A673 (cell line): ENCODE results near the gene CCDC88C. TPM values are rescaled to one million over a fixed set of nuclear protein-coding genes. Genes with fewer than 3 reads are reported as not detected.
A peak's percentile ranks its signal among the peaks of the same experiment; 100 is the strongest.

Source experiments
- BruUV-seq: library from RNA; stranded (reverse); fragments of 400-500 nt; replicated peaks from 2 replicates; lab custom pipeline; 2021; lab: Mats Ljungman, UMichigan
- CTCF ChIA-PET: fragments of 300-600 bp; sonication (Branson Sonifier 250); formaldehyde crosslinking; loops from one replicate; lab custom pipeline; 2022; ENCODE audit warnings: antibody characterized with exemption; lab: Charles Lee
- POLR2A ChIA-PET: fragments of 300-600 bp; sonication (Branson Sonifier 250); formaldehyde crosslinking; loops from one replicate; lab custom pipeline; 2022; ENCODE audit warnings: antibody characterized with exemption; ENCODE audit not compliant: low non-redundant PET; lab: Charles Lee
- DNase-seq: peaks from one replicate; pipeline ENCODE4 v3.0.0-alpha.2; 2015; ENCODE audit warnings: low spot score
- H3K27ac ChIP-seq: fragments of 200-600 bp; sonication (generic); 2 replicates; pipeline ENCODE4 v1.5.1; 2016; ENCODE audit warnings: mixed run types, low read depth, mild to moderate bottlenecking, mixed read lengths, antibody characterized with exemption, low read length; ENCODE audit not compliant: poor library complexity, severe bottlenecking
- H3K27me3 ChIP-seq: fragments of 200-600 bp; sonication (generic); replicated peaks from 2 replicates; pipeline ENCODE4 v1.6.1; 2017; ENCODE audit warnings: mixed run types, low read depth, mild to moderate bottlenecking, mixed read lengths, antibody characterized with exemption, low read length; ENCODE audit not compliant: insufficient read depth, poor library complexity
- H3K36me3 ChIP-seq: fragments of 200-600 bp; sonication (generic); 2 replicates; pipeline ENCODE4 v1.6.1; 2016; ENCODE audit warnings: mixed run types, mild to moderate bottlenecking, mixed read lengths, antibody characterized with exemption, low read length; ENCODE audit not compliant: insufficient read depth, poor library complexity, severe bottlenecking
- H3K4me1 ChIP-seq: fragments of 200-600 bp; sonication (generic); 2 replicates; pipeline ENCODE4 v1.6.1; 2017; ENCODE audit warnings: mixed run types, mild to moderate bottlenecking, mixed read lengths, antibody characterized with exemption, low read length; ENCODE audit not compliant: insufficient read depth, poor library complexity, severe bottlenecking
- H3K4me3 ChIP-seq: fragments of 200-600 bp; sonication (generic); 2 replicates; pipeline ENCODE4 v1.5.1; 2016; ENCODE audit warnings: low read depth, mixed run types, mild to moderate bottlenecking, mixed read lengths, low read length; ENCODE audit not compliant: poor library complexity, severe bottlenecking
- H3K9me3 ChIP-seq: fragments of 200-600 bp; sonication (generic); 2 replicates; pipeline ENCODE4 v1.6.1; 2016; ENCODE audit warnings: mixed run types, low read depth, mild to moderate bottlenecking, mixed read lengths, antibody characterized with exemption, low read length; ENCODE audit not compliant: poor library complexity, severe bottlenecking
- CTCF ChIP-seq: fragments of 300-800, 200-600 bp; sonication (generic); conservative IDR thresholded peaks from 2 replicates; pipeline ENCODE4 v1.5.1; 2017; ENCODE audit warnings: low read depth, mild to moderate bottlenecking, antibody characterized with exemption, low read length, moderate library complexity, mixed read lengths
- EZH2 ChIP-seq: fragments of 200-600 bp; sonication (generic); IDR thresholded peaks from 2 replicates; pipeline ENCODE4 v1.6.1; 2017; ENCODE audit warnings: borderline replicate concordance, low read depth, mild to moderate bottlenecking, mixed read lengths, antibody characterized with exemption, low read length; ENCODE audit not compliant: poor library complexity, severe bottlenecking
- intact Hi-C: fragments of 100-400 bp; cut with micrococcal nuclease; formaldehyde crosslinking; loops from one replicate; pipeline ENCODE4 v1.10.0; 2022; ENCODE audit not compliant: unreplicated experiment
- total RNA-seq: library from RNA; stranded (reverse); gene quantifications from 2 replicates; pipeline ENCODE4 v1.2.3, GENCODE V29; 2021

CCDC88C gene
- total RNA-seq, 1 experiment from 2014 or later = 49.1 TPM

DNA sequence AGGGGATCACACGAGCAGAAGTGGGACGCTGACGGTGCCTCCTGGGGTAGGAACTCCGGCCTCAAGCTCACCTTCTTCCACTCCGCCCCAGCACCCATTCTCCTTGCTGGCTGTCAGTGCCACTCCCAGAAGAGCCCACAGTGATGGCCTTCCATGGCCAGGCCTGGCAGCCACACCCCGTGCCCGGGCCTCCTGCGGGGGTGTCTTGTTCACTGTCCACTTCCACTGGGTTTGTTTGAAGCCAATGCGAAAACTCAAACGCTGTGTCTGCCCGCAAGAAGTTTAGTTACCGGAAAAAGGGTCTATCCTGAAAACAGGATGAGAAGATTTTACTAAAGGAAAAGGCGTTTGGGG is 38.1 kb downstream of the CCDC88C start:
- POLR2A ChIA-PET = no interaction called here
- CTCF ChIA-PET = interaction anchor here (0.8 kb wide), 1 partner anchor 10 kb away, joined by 3 read pairs; no protein-coding TSS in a partner anchor
- intact Hi-C loops = no loop called here
- TF ChIP-seq CTCF (no peak), EZH2 (no peak)
- Histone ChIP-seq H3K27ac (peak overlapping the region; percentile 36), H3K27me3 (no peaks in the 10 kb centered on the region), H3K4me1 (peaks cover 61% of the 10 kb centered on the region), H3K9me3 (no peaks in the 10 kb centered on the region), H3K36me3 (no peaks in the 10 kb centered on the region), H3K4me3 (no peak overlapping the region)
- DNase-seq = no peak
- no TSS peak for BruUV-seq

- POLR2A ChIA-PET = no interaction called here
Measured at GRCh38 chr14:91378930-91379578, 38.6 kb downstream of the CCDC88C start.

More at GRCh38 chr14:91378930-91379578, 38.6 kb downstream of the CCDC88C start:
- Histone ChIP-seq H3K27ac (peak overlapping the region; percentile 36), H3K36me3 (no peaks in the 10 kb centered on the region), H3K4me3 (no peak overlapping the region), H3K27me3 (no peaks in the 10 kb centered on the region), H3K4me1 (peaks cover 66% of the 10 kb centered on the region), H3K9me3 (no peaks in the 10 kb centered on the region)
- intact Hi-C loops = no loop called here
- no TSS peak for BruUV-seq
- CTCF ChIA-PET = interaction anchor here (0.8 kb wide), 1 partner anchor 10 kb away, joined by 3 read pairs; no protein-coding TSS in a partner anchor
- no peak for DNase-seq
- no peak for TF ChIP-seq CTCF
- no peak for TF ChIP-seq EZH2
